Esophagus squamous epithelium (tissue), 5 donors: ENCODE measurements around the gene NLGN4X. TPM values are rescaled to one million over a fixed set of nuclear protein-coding genes. Genes with fewer than 3 reads are reported as not detected.

Experiments used
- DNase-seq: peaks from one replicate; lab custom pipeline; 2025; lab: John Stamatoyannopoulos, UW
- H3K27ac ChIP-seq, 4 donors: fragments of 200-600 bp; sonication (generic); one replicate each; pipeline ENCODE4 v1.5.1; 2016 to 2019; ENCODE audit warnings: mild to moderate bottlenecking in 1 of 4
- H3K27me3 ChIP-seq, 4 donors: fragments of 200-600 bp; sonication (generic); 1 replicate in 3 of 4; 2 replicates in 1 of 4; pipeline versions ENCODE4 v1.5.1 to v1.6.0; 2017 to 2021; ENCODE audit warnings: antibody characterized with exemption in 1 of 4
- H3K36me3 ChIP-seq, 3 donors: fragments of 200-600 bp; sonication (generic); one replicate each; pipeline ENCODE4 v1.5.1; 2016 to 2019
- H3K4me1 ChIP-seq, 3 donors: fragments of 200-600 bp; sonication (generic); one replicate each; pipeline ENCODE4 v1.5.1; 2017 to 2019
- H3K4me3 ChIP-seq, 4 donors: fragments of 200-600 bp; sonication (generic); 1 replicate in 3 of 4; 2 replicates in 1 of 4; pipeline ENCODE4 v1.5.1; 2016 to 2019; ENCODE audit warnings: mild to moderate bottlenecking in 2 of 4, moderate library complexity in 1 of 4
- H3K9me3 ChIP-seq, 3 donors: fragments of 200-600 bp; sonication (generic); one replicate each; pipeline ENCODE4 v1.5.1; 2016 to 2019
- POLR2A ChIP-seq, 4 donors: fragments of 450-650 bp; IDR thresholded peaks; one replicate each; pipeline ENCODE4 v1.6.1; 2017; ENCODE audit warnings: antibody characterized with exemption in 4 of 4, mild to moderate bottlenecking in 4 of 4, moderate library complexity in 3 of 4
- WGBS, 2 donors: methylation state at CpG; one replicate each; pipeline ENCODE4 v1.1.5; 2018; 5-methylcytosine and 5-hydroxymethylcytosine counted together
- intact Hi-C: fragments of 100-400 bp; cut with DNase I; formaldehyde crosslinking; loops from one replicate; pipeline ENCODE4 v1.15.0; 2022
- total RNA-seq, 4 donors: library from RNA; depleted of rRNA; stranded (reverse); fragments of >200 nt; gene quantifications; one replicate each; pipeline ENCODE4 v1.1.0, GENCODE V29; 2016
- TF ChIP-seq, protein P1 (sequence below), 6 experiments: fragments of 450-650 bp in 4 of 6; fragments of 200-600 bp in 2 of 6; sonication (generic) in 2 of 6; IDR thresholded peaks; one replicate each; pipeline ENCODE4 v1.5.1; 2016 to 2019; ENCODE audit warnings: antibody characterized with exemption in 6 of 6, mild to moderate bottlenecking in 4 of 6, moderate library complexity in 4 of 6
- donor health status: DM: yes; HTN: yes; CAD: no.

The NLGN4X gene
- total RNA-seq, 4 donors from 2014 or later = 0.22 to 1.9 (median 1.0) TPM

DNA sequence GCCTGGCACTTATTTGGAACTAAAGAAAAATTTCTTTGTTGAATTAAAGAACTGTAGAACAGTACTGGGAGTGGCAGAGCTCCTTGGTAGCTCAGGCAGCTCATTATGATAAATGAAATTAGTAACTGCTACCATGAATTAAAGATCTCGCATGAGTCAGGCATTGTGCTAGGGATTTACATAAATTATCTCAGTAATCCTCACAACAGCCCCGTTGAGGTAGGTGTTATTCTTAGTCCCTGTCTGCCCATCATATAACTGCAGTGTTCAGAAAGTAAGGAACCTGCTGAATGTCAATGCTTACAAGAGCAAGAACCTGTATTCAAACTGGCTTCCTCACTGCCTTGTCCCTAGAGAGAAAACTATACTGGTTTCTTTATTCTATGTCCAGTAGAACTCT lies 108.3 kb downstream of the NLGN4X start:
- intact Hi-C loops = no loop called here
- Histone ChIP-seq H3K27me3 (no peaks in the 10 kb centered on the region), H3K9me3 (no peaks in the 10 kb centered on the region), H3K4me1 (no peaks in the 10 kb centered on the region), H3K36me3 (no peaks in the 10 kb centered on the region), H3K4me3 (no peak overlapping the region), H3K27ac (no peak overlapping the region)
- 43 to 48% methylated on average over 2 of the region's 2 CpGs for WGBS, 2 donors
- no peak for DNase-seq
- TF ChIP-seq, protein P1, sequence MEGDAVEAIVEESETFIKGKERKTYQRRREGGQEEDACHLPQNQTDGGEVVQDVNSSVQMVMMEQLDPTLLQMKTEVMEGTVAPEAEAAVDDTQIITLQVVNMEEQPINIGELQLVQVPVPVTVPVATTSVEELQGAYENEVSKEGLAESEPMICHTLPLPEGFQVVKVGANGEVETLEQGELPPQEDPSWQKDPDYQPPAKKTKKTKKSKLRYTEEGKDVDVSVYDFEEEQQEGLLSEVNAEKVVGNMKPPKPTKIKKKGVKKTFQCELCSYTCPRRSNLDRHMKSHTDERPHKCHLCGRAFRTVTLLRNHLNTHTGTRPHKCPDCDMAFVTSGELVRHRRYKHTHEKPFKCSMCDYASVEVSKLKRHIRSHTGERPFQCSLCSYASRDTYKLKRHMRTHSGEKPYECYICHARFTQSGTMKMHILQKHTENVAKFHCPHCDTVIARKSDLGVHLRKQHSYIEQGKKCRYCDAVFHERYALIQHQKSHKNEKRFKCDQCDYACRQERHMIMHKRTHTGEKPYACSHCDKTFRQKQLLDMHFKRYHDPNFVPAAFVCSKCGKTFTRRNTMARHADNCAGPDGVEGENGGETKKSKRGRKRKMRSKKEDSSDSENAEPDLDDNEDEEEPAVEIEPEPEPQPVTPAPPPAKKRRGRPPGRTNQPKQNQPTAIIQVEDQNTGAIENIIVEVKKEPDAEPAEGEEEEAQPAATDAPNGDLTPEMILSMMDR (IDR thresholded peaks at IDR 0.05) = no peak

DNA sequence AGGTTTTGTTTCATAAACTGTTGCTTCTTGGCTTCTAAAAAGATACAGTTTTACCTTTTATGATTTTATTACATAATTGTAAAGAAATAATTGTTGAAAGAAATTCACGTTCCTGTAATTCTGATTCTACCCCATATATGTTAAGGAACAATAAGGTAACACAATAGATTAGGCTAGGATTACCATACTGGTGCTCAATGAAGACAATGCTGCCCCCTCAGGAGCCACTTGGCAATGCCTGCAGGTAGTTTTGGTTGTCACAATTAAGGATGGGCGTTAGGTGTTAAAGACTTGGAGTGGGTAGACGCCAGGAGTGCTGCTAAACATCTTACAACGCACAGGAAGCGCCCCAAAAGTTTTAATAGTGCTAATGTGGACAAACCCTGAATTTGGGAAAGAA lies 133.2 kb downstream of the NLGN4X start:
- DNase-seq = no peak
- Histone ChIP-seq H3K27ac (no peak overlapping the region), H3K36me3 (no peaks in the 10 kb centered on the region), H3K4me3 (no peak overlapping the region), H3K27me3 (no peaks in the 10 kb centered on the region), H3K4me1 (no peaks in the 10 kb centered on the region), H3K9me3 (no peaks in the 10 kb centered on the region)
- intact Hi-C loops = no loop called here
- 39 to 40% methylated on average over 5 of the region's 5 CpGs for WGBS, 2 donors
- TF ChIP-seq POLR2A (IDR thresholded peaks at IDR 0.05) = no peak
- TF ChIP-seq, protein P1 (IDR thresholded peaks at IDR 0.05) = no peak

DNA sequence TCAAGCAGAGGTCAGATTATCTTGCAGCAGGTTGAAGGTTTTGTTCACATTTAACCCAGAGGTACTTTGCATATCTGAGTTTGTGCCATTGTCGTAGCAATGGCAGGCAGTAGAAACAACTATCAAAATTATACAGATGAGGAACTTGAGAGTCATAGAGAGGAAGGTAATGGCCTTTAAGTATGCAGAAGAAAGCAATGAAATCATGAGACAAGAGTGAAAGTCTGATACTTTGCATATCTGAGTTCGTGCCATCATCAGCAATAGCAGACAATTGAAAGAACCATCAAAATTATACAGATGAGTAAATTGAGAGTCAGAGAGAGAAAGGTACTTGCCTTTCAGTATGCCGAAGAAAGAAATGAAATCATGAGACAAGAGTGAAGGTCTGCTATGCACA lies 154.1 kb downstream of the NLGN4X start:
- 56 to 79% methylated on average over 2 to 3 of the region's 3 CpGs for WGBS, 2 donors
- Histone ChIP-seq H3K27me3 (no peaks in the 10 kb centered on the region), H3K4me3 (no peak overlapping the region), H3K9me3 (no peaks in the 10 kb centered on the region), H3K27ac (no peak overlapping the region), H3K4me1 (no peaks in the 10 kb centered on the region), H3K36me3 (no peaks in the 10 kb centered on the region)
- no peak for TF ChIP-seq POLR2A (IDR thresholded peaks at IDR 0.05)
- TF ChIP-seq, protein P1 (IDR thresholded peaks at IDR 0.05) = no peak
- DNase-seq = no peak
- intact Hi-C loops = no loop called here

DNA sequence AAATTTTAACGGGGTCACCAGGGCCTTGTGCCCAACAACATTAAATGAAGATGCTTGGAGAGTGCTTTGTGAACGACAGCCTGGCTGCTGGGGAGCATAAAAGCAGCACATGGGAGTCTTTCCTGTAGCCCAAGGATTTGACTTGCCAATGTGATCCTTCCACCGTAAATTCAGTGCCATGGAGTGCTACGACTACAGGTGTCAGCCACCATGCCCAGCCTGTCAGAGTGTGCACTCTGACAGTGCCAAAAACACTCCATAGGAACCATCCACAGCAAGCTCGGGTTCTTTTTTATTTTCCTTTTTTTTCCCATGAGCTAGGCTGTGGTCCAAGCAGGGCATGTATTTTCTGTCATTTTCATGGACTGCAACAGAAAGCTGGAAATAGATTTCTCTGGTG lies 156.9 kb downstream of the NLGN4X start:
- H3K4me3 ChIP-seq = no peak overlapping the region
- WGBS, 2 donors = 66 to 74% methylated on average over 3 to 4 of the region's 5 CpGs
- no peak for TF ChIP-seq POLR2A (IDR thresholded peaks at IDR 0.05)
- no peaks in the 10 kb centered on the region for H3K9me3 ChIP-seq
- DNase-seq = no peak
- intact Hi-C loops = no loop called here
- H3K27me3 ChIP-seq = no peaks in the 10 kb centered on the region
- H3K27ac ChIP-seq = no peak overlapping the region
- no peaks in the 10 kb centered on the region for H3K4me1 ChIP-seq
- no peaks in the 10 kb centered on the region for H3K36me3 ChIP-seq

DNA sequence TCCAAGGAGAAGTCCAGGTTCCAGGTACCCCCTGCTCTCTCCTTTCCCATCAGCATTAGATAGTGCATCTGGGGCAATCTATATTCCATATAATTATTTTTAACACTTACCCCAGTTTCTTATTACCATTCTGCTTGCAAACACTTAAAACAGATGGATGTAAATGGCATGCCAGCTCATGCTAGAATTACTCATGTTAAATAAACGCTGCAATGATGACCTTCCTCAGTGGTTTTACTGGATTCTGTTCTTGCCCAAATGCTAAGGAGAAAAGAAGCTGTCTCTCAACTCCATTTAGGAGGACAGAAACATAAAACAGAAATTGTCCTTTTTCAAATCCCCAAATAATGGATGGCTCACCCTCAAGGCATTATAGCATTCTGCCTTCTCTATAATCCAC lies 161.1 kb downstream of the NLGN4X start:
- intact Hi-C loops = no loop called here
- TF ChIP-seq, protein P1 (IDR thresholded peaks at IDR 0.05) = no peak
- Histone ChIP-seq H3K4me3 (no peak overlapping the region), H3K36me3 (no peaks in the 10 kb centered on the region), H3K27me3 (no peaks in the 10 kb centered on the region), H3K9me3 (no peaks in the 10 kb centered on the region), H3K27ac (no peak overlapping the region), H3K4me1 (no peaks in the 10 kb centered on the region)
- DNase-seq = no peak
- 44% methylated on average over 1 of the region's 1 CpG; no CpG with 5 or more reads in 1 of the 2 donors for WGBS, 2 donors

DNA sequence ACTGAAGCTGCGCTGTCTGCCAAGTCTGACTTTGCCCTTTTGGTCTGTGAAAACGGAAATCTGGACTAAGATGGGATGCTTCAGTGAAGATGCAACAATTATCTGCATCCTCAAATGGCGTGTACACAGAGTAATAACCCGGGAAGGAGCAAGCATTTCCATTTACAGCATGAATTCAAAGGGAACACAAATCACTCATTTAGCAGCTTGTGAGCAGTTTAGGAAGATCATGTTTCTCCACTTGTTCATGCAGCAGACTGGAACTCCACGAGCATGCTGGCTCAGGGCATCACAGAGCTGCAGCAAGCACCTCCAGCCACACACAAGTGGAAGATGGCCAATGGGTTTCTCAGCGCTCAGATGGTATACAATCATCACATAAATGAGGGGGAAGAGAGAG lies 175.5 kb downstream of the NLGN4X start:
- intact Hi-C loops = no loop called here
- no peak overlapping the region for H3K4me3 ChIP-seq
- H3K27ac ChIP-seq = no peak overlapping the region
- no peaks in the 10 kb centered on the region for H3K36me3 ChIP-seq
- no peaks in the 10 kb centered on the region for H3K4me1 ChIP-seq
- H3K27me3 ChIP-seq = no peaks in the 10 kb centered on the region
- WGBS, 2 donors = 19 to 78% methylated on average over 4 of the region's 6 CpGs
- no peak for DNase-seq
- TF ChIP-seq, protein P1 (IDR thresholded peaks at IDR 0.05) = no peak
- TF ChIP-seq POLR2A (IDR thresholded peaks at IDR 0.05) = no peak
- H3K9me3 ChIP-seq = no peaks in the 10 kb centered on the region
